Upper lobe of left lung (tissue), 4 donors: Measurements from ENCODE around the gene SWT1.

ENCODE experiments used
- EP300 ChIP-seq, 4 donors: sonication (generic); formaldehyde crosslinking; IDR thresholded peaks; one replicate each; pipeline ENCODE4 v1.5.1; 2017; ENCODE audit warnings: antibody characterized with exemption in 4 of 4, control low read depth in 2 of 4
- POLR2A ChIP-seq, 4 donors: fragments of 450-650 bp; IDR thresholded peaks; one replicate each; pipeline ENCODE4 v1.5.1; 2016 to 2017; ENCODE audit warnings: antibody characterized with exemption in 4 of 4, mild to moderate bottlenecking in 2 of 4
- POLR2AphosphoS5 ChIP-seq, 2 donors: sonication (generic); formaldehyde crosslinking; IDR thresholded peaks; one replicate each; pipeline ENCODE4 v1.5.1; 2017; ENCODE audit warnings: antibody characterized with exemption in 2 of 2
- TF ChIP-seq, protein P1 (sequence below), 6 experiments: fragments of 450-650 bp in 4 of 6; fragments of 200-600 bp in 2 of 6; sonication (generic) in 2 of 6; IDR thresholded peaks; one replicate each; pipeline ENCODE4 v1.5.1; 2016 to 2019; ENCODE audit warnings: antibody characterized with exemption in 6 of 6

DNA sequence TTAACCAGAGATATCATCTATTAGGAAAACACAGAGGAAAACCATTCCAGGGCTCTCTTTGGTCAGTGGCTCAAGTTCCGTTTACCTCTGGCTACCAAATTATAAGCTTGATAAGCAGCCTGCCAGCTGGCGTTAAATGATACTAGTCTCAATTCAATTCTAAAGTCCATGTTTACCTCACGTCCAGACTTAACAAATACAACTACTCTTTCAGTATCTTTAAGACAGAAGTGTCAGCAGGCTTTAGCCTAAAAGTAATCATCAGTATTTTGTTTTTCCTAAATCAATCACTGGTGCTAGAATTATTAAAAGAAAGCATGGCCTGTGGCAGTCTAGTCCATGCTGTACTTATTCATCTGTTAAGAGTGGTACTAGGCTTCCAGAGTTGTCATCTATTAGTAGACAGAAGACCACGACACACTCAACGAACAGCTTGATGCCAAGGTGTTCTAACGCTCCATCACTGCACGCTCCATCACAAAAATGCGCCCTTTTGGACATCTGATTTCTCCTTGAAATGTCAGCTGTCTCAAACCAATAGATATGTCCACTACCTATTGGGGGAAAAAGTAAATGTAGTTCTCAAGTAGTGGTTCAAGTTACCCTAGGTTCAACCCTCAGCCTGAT, 158.6 kb downstream of the SWT1 start:
- TF ChIP-seq POLR2AphosphoS5 (IDR thresholded peaks at IDR 0.05): no peak
- TF ChIP-seq, protein P1, sequence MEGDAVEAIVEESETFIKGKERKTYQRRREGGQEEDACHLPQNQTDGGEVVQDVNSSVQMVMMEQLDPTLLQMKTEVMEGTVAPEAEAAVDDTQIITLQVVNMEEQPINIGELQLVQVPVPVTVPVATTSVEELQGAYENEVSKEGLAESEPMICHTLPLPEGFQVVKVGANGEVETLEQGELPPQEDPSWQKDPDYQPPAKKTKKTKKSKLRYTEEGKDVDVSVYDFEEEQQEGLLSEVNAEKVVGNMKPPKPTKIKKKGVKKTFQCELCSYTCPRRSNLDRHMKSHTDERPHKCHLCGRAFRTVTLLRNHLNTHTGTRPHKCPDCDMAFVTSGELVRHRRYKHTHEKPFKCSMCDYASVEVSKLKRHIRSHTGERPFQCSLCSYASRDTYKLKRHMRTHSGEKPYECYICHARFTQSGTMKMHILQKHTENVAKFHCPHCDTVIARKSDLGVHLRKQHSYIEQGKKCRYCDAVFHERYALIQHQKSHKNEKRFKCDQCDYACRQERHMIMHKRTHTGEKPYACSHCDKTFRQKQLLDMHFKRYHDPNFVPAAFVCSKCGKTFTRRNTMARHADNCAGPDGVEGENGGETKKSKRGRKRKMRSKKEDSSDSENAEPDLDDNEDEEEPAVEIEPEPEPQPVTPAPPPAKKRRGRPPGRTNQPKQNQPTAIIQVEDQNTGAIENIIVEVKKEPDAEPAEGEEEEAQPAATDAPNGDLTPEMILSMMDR (IDR thresholded peaks at IDR 0.05): no peak
- no peak for TF ChIP-seq EP300 (IDR thresholded peaks at IDR 0.05)
- TF ChIP-seq POLR2A (IDR thresholded peaks at IDR 0.05): no peak
